CD14-positive monocyte (primary cell): ENCODE measurements around the gene RAB6A. TPM values are rescaled to one million over a fixed set of nuclear protein-coding genes. Genes with fewer than 3 reads are reported as not detected.

Source experiments
- DNase-seq, 3 donors: peaks; one replicate each; pipeline ENCODE4 v3.0.0-alpha.2; 2011 to 2022
- H2AFZ ChIP-seq: 2 replicates; pipeline ENCODE4 v1.6.0; 2012; ENCODE audit warnings: mild to moderate bottlenecking, low read depth, low read length, inconsistent platforms; ENCODE audit not compliant: insufficient read depth, poor library complexity, severe bottlenecking
- H3K27ac ChIP-seq, 2 donors: 1 replicate in 1 of 2; 2 replicates in 1 of 2; pipeline ENCODE4 v1.5.1; 2012 to 2013; ENCODE audit warnings: low read length in 2 of 2, control low read depth in 1 of 2, inconsistent platforms in 1 of 2, low read depth in 1 of 2, mild to moderate bottlenecking in 1 of 2
- H3K27me3 ChIP-seq, 2 donors: one replicate each; pipeline versions ENCODE4 v1.6.0 to v1.6.1; 2011 to 2013; ENCODE audit warnings: low read length in 2 of 2; ENCODE audit not compliant: control insufficient read depth in 2 of 2, insufficient read depth in 2 of 2
- H3K36me3 ChIP-seq, 2 donors: replicated peaks in 1 of 2; 1 replicate in 1 of 2; 2 replicates in 1 of 2; pipeline versions ENCODE4 v1.5.1 to v1.6.1; 2012 to 2013; ENCODE audit warnings: low read length in 2 of 2, control low read depth in 1 of 2, inconsistent platforms in 1 of 2, mild to moderate bottlenecking in 1 of 2; ENCODE audit not compliant: insufficient read depth in 2 of 2, control insufficient read depth in 1 of 2
- H3K4me1 ChIP-seq, 2 donors: 1 replicate in 1 of 2; 2 replicates in 1 of 2; pipeline versions ENCODE4 v1.5.1 to v1.6.1; 2012 to 2013; ENCODE audit warnings: low read length in 2 of 2, control low read depth in 1 of 2, inconsistent platforms in 1 of 2, mild to moderate bottlenecking in 1 of 2, moderate library complexity in 1 of 2; ENCODE audit not compliant: insufficient read depth in 2 of 2, control insufficient read depth in 1 of 2
- H3K4me2 ChIP-seq: replicated peaks from 2 replicates; pipeline ENCODE3; 2012; ENCODE audit warnings: low read length, moderate library complexity, mild to moderate bottlenecking; ENCODE audit not compliant: poor library complexity, severe bottlenecking; ENCODE audit errors: extremely low read depth
- H3K4me3 ChIP-seq, 3 experiments: fragments of 200-600 bp in 1 of 3; sonication (generic) in 1 of 3; replicated peaks in 1 of 3; 1 replicate in 2 of 3; 2 replicates in 1 of 3; pipeline ENCODE4 v1.5.1; 2011 to 2013; ENCODE audit warnings: low read length in 3 of 3, mild to moderate bottlenecking in 3 of 3, control low read depth in 2 of 3, low read depth in 2 of 3, inconsistent platforms in 1 of 3, moderate library complexity in 1 of 3
- H3K79me2 ChIP-seq: 2 replicates; pipeline ENCODE4 v1.6.0; 2012; ENCODE audit warnings: mild to moderate bottlenecking, control low read depth, inconsistent platforms, low read length, moderate library complexity; ENCODE audit not compliant: insufficient read depth
- H3K9ac ChIP-seq: 2 replicates; pipeline ENCODE4 v1.6.0; 2017; ENCODE audit warnings: low read length, mild to moderate bottlenecking; ENCODE audit not compliant: insufficient read depth, poor library complexity, severe bottlenecking
- H3K9me3 ChIP-seq, 2 donors: replicated peaks in 1 of 2; 1 replicate in 1 of 2; 2 replicates in 1 of 2; pipeline versions ENCODE4 v1.5.1 to v1.6.1; 2012 to 2013; ENCODE audit warnings: low read length in 2 of 2, control low read depth in 1 of 2; ENCODE audit not compliant: control insufficient read depth in 1 of 2, insufficient read depth in 1 of 2
- H4K20me1 ChIP-seq: 2 replicates; pipeline ENCODE4 v1.6.0; 2012; ENCODE audit warnings: mild to moderate bottlenecking, low read length, control low read depth, moderate library complexity; ENCODE audit not compliant: insufficient read depth
- H3K27ac Mint-ChIP-seq, 7 donors: one replicate each; pipeline ENCODE4 v1.8.0; 2020; ENCODE audit warnings: mild to moderate bottlenecking in 7 of 7, mixed read lengths in 7 of 7, moderate library complexity in 6 of 7, inconsistent platforms in 2 of 7
- H3K27me3 Mint-ChIP-seq, 3 donors: one replicate each; pipeline ENCODE4 v1.8.0; 2021 to 2022; ENCODE audit warnings: low read depth in 3 of 3, mild to moderate bottlenecking in 3 of 3, mixed read lengths in 3 of 3, moderate library complexity in 3 of 3, inconsistent platforms in 1 of 3
- H3K36me3 Mint-ChIP-seq, 2 donors: one replicate each; pipeline ENCODE4 v1.8.0; 2020; ENCODE audit warnings: mixed read lengths in 2 of 2, inconsistent platforms in 1 of 2, mild to moderate bottlenecking in 1 of 2
- H3K4me1 Mint-ChIP-seq: one replicate; pipeline ENCODE4 v1.8.0; 2020; ENCODE audit warnings: mild to moderate bottlenecking, mixed read lengths
- H3K4me3 Mint-ChIP-seq, 2 donors: one replicate each; pipeline ENCODE4 v1.8.0; 2020; ENCODE audit warnings: mild to moderate bottlenecking in 2 of 2, mixed read lengths in 2 of 2, moderate library complexity in 1 of 2
- H3K9me3 Mint-ChIP-seq, 7 donors: one replicate each; pipeline ENCODE4 v1.8.0; 2020 to 2022; ENCODE audit warnings: mixed read lengths in 7 of 7, mild to moderate bottlenecking in 6 of 7, moderate library complexity in 6 of 7, inconsistent platforms in 2 of 7
- CTCF ChIP-seq: fragments of 200-600 bp; IDR thresholded peaks from one replicate; pipeline ENCODE4 v1.8.0; 2022; ENCODE audit warnings: antibody characterized with exemption, mild to moderate bottlenecking
- WGBS: methylation state at CpG from one replicate; pipeline ENCODE4 v1.1.5; 2013; ENCODE audit warnings: missing lambda C conversion rate; ENCODE audit not compliant: insufficient coverage; 5-methylcytosine and 5-hydroxymethylcytosine counted together
- intact Hi-C, 2 donors: fragments of 100-400 bp; cut with micrococcal nuclease; formaldehyde crosslinking; loops; one replicate each; pipeline versions ENCODE4 v1.15.0 to v1.15.1; 2023
- polyA plus RNA-seq, 3 donors: library from polyadenylated mRNA; depleted of rRNA in 1 of 3; unstranded in 2 of 3; stranded (reverse) in 1 of 3; fragments of 300-500 nt in 2 of 3; fragments of >200 nt in 1 of 3; fragmentation: Illumina TruSeq in 2 of 3; gene quantifications; 1 replicate in 2 of 3; 2 replicates in 1 of 3; pipeline ENCODE4 v1.2.3, GENCODE V29; 2012 to 2021

The RAB6A gene
- polyA plus RNA-seq, 3 donors = 38.3 to 91.3 (median 78.6) TPM

- H3K36me3 ChIP-seq = no peaks in the 10 kb centered on the region
- peaks cover 0 to 12% of the 10 kb centered on the region in 2 donors for H3K27me3 ChIP-seq
- no peaks in the 10 kb centered on the region for H3K79me2 ChIP-seq
- no peak overlapping the region for H2AFZ ChIP-seq
- no peak for DNase-seq
- 100% methylated on average over 2 of the region's 3 CpGs for WGBS
- no peak overlapping the region for H3K27ac ChIP-seq
- H3K9me3 ChIP-seq = no peaks in the 10 kb centered on the region
- Mint-ChIP-seq H3K9me3 (no peaks in the 10 kb centered on the region), H3K4me3 (peak overlapping the region in 1 of 2 donors; percentile 85), H3K36me3 (peaks cover 0 to 4% of the 10 kb centered on the region in 2 donors), H3K27me3 (peaks cover 17 to 22% (median 18%) of the 10 kb centered on the region in 3 donors), H3K27ac (no peak overlapping the region), H3K4me1 (peaks cover 31% of the 10 kb centered on the region)
- intact Hi-C loops = loop anchor here (2.0 to 5.0 kb wide), 2 partner anchors 259 to 308 kb away; no protein-coding TSS in a partner anchor
- no peak overlapping the region for H3K9ac ChIP-seq
- H3K4me1 ChIP-seq = peaks cover 23 to 28% of the 10 kb centered on the region in 2 donors
- H4K20me1 ChIP-seq = no peaks in the 10 kb centered on the region
- no peak overlapping the region for H3K4me2 ChIP-seq
- no peak for TF ChIP-seq CTCF
- no peak overlapping the region for H3K4me3 ChIP-seq
These were observed 100.9 kb downstream of the RAB6A start for GRCh38 chr11:73659961-73660360.

DNA sequence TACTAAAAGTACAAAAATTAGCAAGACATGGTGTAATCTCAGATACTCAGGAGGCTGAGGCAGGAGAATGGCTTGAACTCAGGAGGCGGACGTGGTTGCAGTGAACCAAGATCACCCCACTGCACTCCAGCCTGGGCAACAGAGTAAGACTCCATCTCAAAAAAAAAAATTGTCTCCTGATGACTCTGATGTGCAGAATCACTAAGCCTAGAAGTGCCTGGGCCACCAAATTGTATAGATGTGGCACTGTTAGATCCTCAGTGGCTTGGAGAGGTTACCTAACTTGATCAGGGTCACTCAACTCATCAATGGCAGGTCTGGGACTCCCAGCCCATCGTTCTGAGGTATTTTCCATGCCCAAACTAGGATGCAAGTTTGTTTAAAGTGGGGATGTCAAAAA lies 103.9 kb downstream of the RAB6A start:
- Mint-ChIP-seq H3K27ac (no peak overlapping the region), H3K27me3 (peaks cover 11 to 19% (median 14%) of the 10 kb centered on the region in 3 donors), H3K4me3 (no peak overlapping the region), H3K9me3 (no peaks in the 10 kb centered on the region), H3K36me3 (no peaks in the 10 kb centered on the region), H3K4me1 (peaks cover 17% of the 10 kb centered on the region)
- no peak for TF ChIP-seq CTCF
- 75% methylated on average over 2 of the region's 3 CpGs for WGBS
- peaks cover 12 to 13% of the 10 kb centered on the region in 2 donors for H3K4me1 ChIP-seq
- no peak overlapping the region for H3K4me3 ChIP-seq
- no peaks in the 10 kb centered on the region for H4K20me1 ChIP-seq
- no peaks in the 10 kb centered on the region for H3K79me2 ChIP-seq
- intact Hi-C loops = no loop called here
- H3K9me3 ChIP-seq = no peaks in the 10 kb centered on the region
- no peak overlapping the region for H3K4me2 ChIP-seq
- no peaks in the 10 kb centered on the region for H3K36me3 ChIP-seq
- H3K27ac ChIP-seq = no peak overlapping the region
- no peak for DNase-seq
- no peak overlapping the region for H3K9ac ChIP-seq
- no peak overlapping the region for H2AFZ ChIP-seq
- H3K27me3 ChIP-seq = peaks cover 0 to 12% of the 10 kb centered on the region in 2 donors
